ENCODE results near the gene ARHGAP22.

ARHGAP22 gene

DNA sequence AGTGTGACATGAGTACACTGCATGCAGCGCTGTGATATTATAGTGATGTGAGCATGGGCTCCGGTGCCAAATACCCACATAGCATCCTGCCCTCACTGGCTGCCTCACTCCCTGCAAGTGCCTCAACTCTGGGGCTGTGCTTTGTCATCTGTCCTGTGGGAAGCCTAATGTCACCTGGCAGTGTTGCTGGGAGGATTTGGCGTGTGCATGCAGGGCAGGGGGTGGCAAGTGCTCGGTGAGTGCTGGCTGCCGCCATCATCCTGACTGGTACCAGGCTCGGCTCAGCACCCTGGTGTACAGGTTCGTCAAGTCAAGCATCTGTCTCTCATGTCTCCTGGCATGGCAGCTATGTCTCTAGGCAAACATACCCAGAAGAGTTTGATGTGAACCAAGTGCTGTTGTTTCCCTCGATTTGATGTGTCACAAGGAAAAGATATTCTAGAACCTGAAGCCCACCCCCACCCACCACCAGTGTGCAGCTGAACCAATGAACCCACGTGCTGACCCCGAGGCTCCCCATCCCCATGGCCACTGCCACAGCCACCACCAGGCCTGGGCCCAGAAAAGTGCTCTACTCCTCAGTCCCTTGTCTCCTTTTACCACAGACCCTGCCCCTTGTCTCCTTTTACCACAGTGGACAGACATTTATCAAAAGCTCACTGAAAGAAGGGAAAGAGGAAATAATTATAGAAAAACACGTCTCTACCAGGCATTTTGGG is 162.6 kb downstream of the ARHGAP22 start:
- H3K4me3 ChIP-seq (replicated peaks in 1 of 2; ENCODE audit: low read depth in 2 of 2, low read length in 2 of 2) = no peak overlapping the region
- no peak for DNase-seq (ENCODE audit: low read depth in 2 of 2)
- TF ChIP-seq, protein P1, sequence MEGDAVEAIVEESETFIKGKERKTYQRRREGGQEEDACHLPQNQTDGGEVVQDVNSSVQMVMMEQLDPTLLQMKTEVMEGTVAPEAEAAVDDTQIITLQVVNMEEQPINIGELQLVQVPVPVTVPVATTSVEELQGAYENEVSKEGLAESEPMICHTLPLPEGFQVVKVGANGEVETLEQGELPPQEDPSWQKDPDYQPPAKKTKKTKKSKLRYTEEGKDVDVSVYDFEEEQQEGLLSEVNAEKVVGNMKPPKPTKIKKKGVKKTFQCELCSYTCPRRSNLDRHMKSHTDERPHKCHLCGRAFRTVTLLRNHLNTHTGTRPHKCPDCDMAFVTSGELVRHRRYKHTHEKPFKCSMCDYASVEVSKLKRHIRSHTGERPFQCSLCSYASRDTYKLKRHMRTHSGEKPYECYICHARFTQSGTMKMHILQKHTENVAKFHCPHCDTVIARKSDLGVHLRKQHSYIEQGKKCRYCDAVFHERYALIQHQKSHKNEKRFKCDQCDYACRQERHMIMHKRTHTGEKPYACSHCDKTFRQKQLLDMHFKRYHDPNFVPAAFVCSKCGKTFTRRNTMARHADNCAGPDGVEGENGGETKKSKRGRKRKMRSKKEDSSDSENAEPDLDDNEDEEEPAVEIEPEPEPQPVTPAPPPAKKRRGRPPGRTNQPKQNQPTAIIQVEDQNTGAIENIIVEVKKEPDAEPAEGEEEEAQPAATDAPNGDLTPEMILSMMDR (IDR thresholded peaks at IDR 0.05; ENCODE audit: low read depth, low read length) = no peak

GRCh38 chr10:48440771-48441170 is 164.1 kb downstream of the ARHGAP22 start:
- TF ChIP-seq, protein P1 (IDR thresholded peaks at IDR 0.05; ENCODE audit: low read depth, low read length) = no peak
- DNase-seq (ENCODE audit: low read depth in 2 of 2) = no peak
- no peak overlapping the region for H3K4me3 ChIP-seq (replicated peaks in 1 of 2; ENCODE audit: low read depth in 2 of 2, low read length in 2 of 2)

GRCh38 chr10:48439581-48440041 is 165.3 kb downstream of the ARHGAP22 start:
- peak; percentile 44 to 47 for DNase-seq (ENCODE audit: low read depth in 2 of 2)
- H3K4me3 ChIP-seq (replicated peaks in 1 of 2; ENCODE audit: low read depth in 2 of 2, low read length in 2 of 2) = no peak overlapping the region
- TF ChIP-seq, protein P1 (IDR thresholded peaks at IDR 0.05; ENCODE audit: low read depth, low read length) = no peak

DNA sequence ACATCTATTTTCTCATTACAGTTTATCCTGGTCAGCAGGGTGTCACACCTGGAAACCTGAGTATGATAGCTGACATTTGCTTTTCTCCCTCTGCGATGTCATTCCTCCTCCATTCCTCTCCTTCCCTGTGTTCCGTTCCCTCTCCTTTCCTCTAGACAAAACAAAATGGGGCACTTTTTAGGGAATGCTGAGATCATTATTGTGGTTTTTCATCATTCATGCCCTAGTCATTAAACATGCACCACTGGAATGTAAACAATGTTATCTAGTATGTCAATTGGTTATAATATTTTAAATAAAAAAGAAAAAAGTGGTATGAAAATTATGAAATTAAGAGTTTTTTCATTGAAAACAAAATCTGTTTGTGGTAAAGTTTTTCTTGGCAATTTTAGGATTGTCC is 165.8 kb downstream of the ARHGAP22 start:
- peak; percentile 55 to 69 for DNase-seq (ENCODE audit: low read depth in 2 of 2)
- TF ChIP-seq, protein P1 (IDR thresholded peaks at IDR 0.05; ENCODE audit: low read depth, low read length) = no peak

DNA sequence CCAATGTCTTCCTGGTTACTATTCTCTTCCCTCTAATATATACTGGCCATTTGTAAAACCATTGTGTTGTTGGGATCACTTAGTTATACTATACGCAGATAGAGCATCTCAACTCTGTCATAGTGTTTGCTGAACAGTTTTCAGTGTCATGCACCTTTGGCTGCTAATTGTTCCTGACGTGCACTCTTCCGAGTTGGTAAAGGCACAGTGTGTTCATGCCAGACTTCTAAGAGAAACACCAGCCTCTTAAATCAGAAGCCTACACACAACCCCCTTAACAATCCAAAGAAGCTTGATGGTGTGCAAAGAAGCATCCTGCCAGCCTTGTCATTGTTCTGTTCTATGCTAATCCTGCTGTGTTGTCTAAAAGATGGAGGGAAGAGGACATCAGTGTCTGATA is 167.3 kb downstream of the ARHGAP22 start:
- TF ChIP-seq, protein P1 (IDR thresholded peaks at IDR 0.05; ENCODE audit: low read depth, low read length) = no peak

More for the DNA sequence above, 165.8 kb downstream of the ARHGAP22 start:
- H3K4me3 ChIP-seq (replicated peaks in 1 of 2; ENCODE audit: low read depth in 2 of 2, low read length in 2 of 2) = no peak overlapping the region

GRCh38 chr10:48431871-48432270 is 173.0 kb downstream of the ARHGAP22 start:
- H3K4me3 ChIP-seq (replicated peaks in 1 of 2; ENCODE audit: low read depth in 2 of 2, low read length in 2 of 2) = no peak overlapping the region
- TF ChIP-seq, protein P1 (IDR thresholded peaks at IDR 0.05; ENCODE audit: low read depth, low read length) = no peak
- DNase-seq (ENCODE audit: low read depth in 2 of 2) = peak in 1 of 2 donors; percentile 29

More for the DNA sequence above, 167.3 kb downstream of the ARHGAP22 start:
- no peak overlapping the region for H3K4me3 ChIP-seq (replicated peaks in 1 of 2; ENCODE audit: low read depth in 2 of 2, low read length in 2 of 2)
- no peak for DNase-seq (ENCODE audit: low read depth in 2 of 2)
